Heart left ventricle (tissue), 16 donors: ENCODE results near the gene TMEM270. TPM values are rescaled to one million over a fixed set of nuclear protein-coding genes. Genes with fewer than 3 reads are reported as not detected.

Source experiments
- ATAC-seq, 4 donors: fragments of 200-7000 bp; cut with Tn5 transposase; one replicate each; pipeline ENCODE4 v1.9.1; 2020 to 2022; ENCODE audit warnings: moderate library complexity in 4 of 4, mild to moderate bottlenecking in 3 of 4, moderate number of reproducible peaks in 1 of 4
- DNase-seq, 5 donors: peaks; one replicate each; pipeline ENCODE4 v3.0.0-alpha.2; 2020
- H3K27ac ChIP-seq, 12 donors: fragments of 200-600 bp; sonication (generic) in 4 of 12; one replicate each; pipeline versions ENCODE4 v1.5.0 to v1.8.0; 2016 to 2022; ENCODE audit warnings: mild to moderate bottlenecking in 2 of 12
- H3K27me3 ChIP-seq, 9 donors: fragments of 200-600 bp; sonication (generic) in 2 of 9; one replicate each; pipeline versions ENCODE4 v1.5.1 to v1.8.0; 2016 to 2022; ENCODE audit warnings: mild to moderate bottlenecking in 3 of 9
- H3K36me3 ChIP-seq, 9 donors: fragments of 200-600 bp; sonication (generic) in 2 of 9; one replicate each; pipeline versions ENCODE4 v1.5.0 to v1.8.0; 2018 to 2022; ENCODE audit warnings: mild to moderate bottlenecking in 2 of 9
- H3K4me1 ChIP-seq, 12 donors: fragments of 200-600 bp; sonication (generic) in 4 of 12; one replicate each; pipeline versions ENCODE4 v1.5.0 to v1.8.0; 2016 to 2022; ENCODE audit warnings: mild to moderate bottlenecking in 3 of 12
- H3K4me3 ChIP-seq, 12 donors: fragments of 200-600 bp; sonication (generic) in 4 of 12; one replicate each; pipeline versions ENCODE4 v1.5.0 to v1.8.0; 2017 to 2022; ENCODE audit warnings: mild to moderate bottlenecking in 9 of 12, moderate library complexity in 4 of 12
- H3K9me3 ChIP-seq, 12 donors: fragments of 200-600 bp; sonication (generic) in 4 of 12; one replicate each; pipeline versions ENCODE4 v1.5.0 to v1.8.0; 2016 to 2022; ENCODE audit warnings: mild to moderate bottlenecking in 1 of 12
- POLR2A ChIP-seq, 2 donors: fragments of 450-650 bp; IDR thresholded peaks; one replicate each; pipeline ENCODE4 v1.6.1; 2017; ENCODE audit warnings: antibody characterized with exemption in 2 of 2, mild to moderate bottlenecking in 2 of 2, moderate library complexity in 2 of 2
- WGBS, 4 donors: extraction: QIAGEN DNeasy Blood & Tissue Kit in 2 of 4; methylation state at CpG; one replicate each; pipeline versions ENCODE4 v1.1.5 to v1.1.7; 2013 to 2018; 5-methylcytosine and 5-hydroxymethylcytosine counted together
- intact Hi-C, 10 donors: fragments of 100-400 bp; cut with DNase I; formaldehyde crosslinking; loops; one replicate each; pipeline versions ENCODE4 v1.11.1 to v1.14.2; 2022
- polyA plus RNA-seq, 2 donors: library from polyadenylated mRNA; stranded (reverse); fragments of 200-250 nt; gene quantifications; one replicate each; pipeline ENCODE4 v1.2.3, GENCODE V29; 2013
- total RNA-seq, 9 donors: library from RNA; depleted of rRNA in 2 of 9; stranded (reverse); fragments of >200 nt in 2 of 9; fragmentation: NEBNext Ultra II Directional in 3 of 9; extraction: Animal tissue kit (Norgen Biotek cat#: 25700) in 3 of 9; gene quantifications; one replicate each; pipeline versions ENCODE4 v1.1.0 to v1.2.4, GENCODE V29; 2016 to 2023
- TF ChIP-seq, protein P1 (sequence below), 12 donors: fragments of 200-600 bp; sonication (generic) in 4 of 12; IDR thresholded peaks; one replicate each; pipeline versions ENCODE4 v1.5.0 to v1.8.0; 2018 to 2022; ENCODE audit warnings: antibody characterized with exemption in 12 of 12, mild to moderate bottlenecking in 5 of 12
- donor health status: ischemic (EF 13 %, LVEDD 7.1; RV severe dilation, severe dysfunction).
- donor health status: healthy with polysubstance abuse.
- donor health status: DM: no; HTN: yes; CAD: no.
- donor health status: DM: no; HTN: no; CAD: no.
- donor health status: ischemic (EF 25% LVEDD 6.9; RV normal size, moderate dysfunction).
- donor health status: ischemic (EF 25% LVEDD 5.7; RV mildly dilated, moderate dysfunction).
- donor health status: healthy.
- donor health status: DM: yes; HTN: yes; CAD: no.
- donor health status: ischemic (EF 35%, LVEDD 5.7; RV mildly dilated, moderate dysfunction).
- donor health status: nonischemic (EF 11% LVEDD 7.7; RV severe dilation, severe dysfunction).
- donor health status: DM: yes; HTN: yes; CAD: no.
- donor health status: PGD.
- donor health status: ischemic (EF 29% LVEDD 5.4; RV normal size, mild dysfunction).
- donor health status: nonischemic (EF 23%, LVEDD 6.1; RV moderate dilation, normal function).

The TMEM270 gene
- total and polyA plus RNA-seq, 11 donors = not detected

DNA sequence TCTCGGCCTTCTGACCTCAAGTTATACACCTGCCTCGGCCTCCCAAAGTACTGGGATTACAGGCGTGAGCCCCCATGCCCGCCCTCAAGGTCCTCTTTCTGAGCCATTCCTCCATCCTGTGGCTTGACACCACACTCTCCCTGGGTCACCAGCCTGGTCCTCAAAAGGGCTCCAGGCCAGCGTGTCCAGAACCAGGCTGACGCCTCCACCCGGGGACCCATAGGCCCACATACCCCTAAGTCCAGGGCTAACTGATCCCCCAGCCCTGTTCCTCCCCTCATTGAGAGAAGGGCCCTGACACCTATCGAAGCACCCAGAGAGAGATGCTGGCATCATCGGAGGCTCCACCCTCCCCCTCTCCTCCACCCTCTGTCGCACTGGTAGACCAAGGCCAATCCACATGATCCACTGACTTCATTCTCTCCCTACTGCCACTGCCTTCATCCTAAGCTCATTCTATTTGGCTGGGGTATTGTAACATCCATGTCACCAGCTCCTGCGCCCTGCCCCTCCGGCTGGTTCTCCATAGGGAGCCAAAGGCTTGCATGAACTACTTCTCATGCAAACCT is 46.7 kb downstream of the TMEM270 start:
- intact Hi-C loops = no loop called here
- TF ChIP-seq, protein P1, sequence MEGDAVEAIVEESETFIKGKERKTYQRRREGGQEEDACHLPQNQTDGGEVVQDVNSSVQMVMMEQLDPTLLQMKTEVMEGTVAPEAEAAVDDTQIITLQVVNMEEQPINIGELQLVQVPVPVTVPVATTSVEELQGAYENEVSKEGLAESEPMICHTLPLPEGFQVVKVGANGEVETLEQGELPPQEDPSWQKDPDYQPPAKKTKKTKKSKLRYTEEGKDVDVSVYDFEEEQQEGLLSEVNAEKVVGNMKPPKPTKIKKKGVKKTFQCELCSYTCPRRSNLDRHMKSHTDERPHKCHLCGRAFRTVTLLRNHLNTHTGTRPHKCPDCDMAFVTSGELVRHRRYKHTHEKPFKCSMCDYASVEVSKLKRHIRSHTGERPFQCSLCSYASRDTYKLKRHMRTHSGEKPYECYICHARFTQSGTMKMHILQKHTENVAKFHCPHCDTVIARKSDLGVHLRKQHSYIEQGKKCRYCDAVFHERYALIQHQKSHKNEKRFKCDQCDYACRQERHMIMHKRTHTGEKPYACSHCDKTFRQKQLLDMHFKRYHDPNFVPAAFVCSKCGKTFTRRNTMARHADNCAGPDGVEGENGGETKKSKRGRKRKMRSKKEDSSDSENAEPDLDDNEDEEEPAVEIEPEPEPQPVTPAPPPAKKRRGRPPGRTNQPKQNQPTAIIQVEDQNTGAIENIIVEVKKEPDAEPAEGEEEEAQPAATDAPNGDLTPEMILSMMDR (IDR thresholded peaks at IDR 0.05) = no peak
- TF ChIP-seq POLR2A (IDR thresholded peaks at IDR 0.05) = no peak
- H3K9me3 ChIP-seq = no peaks in the 10 kb centered on the region
- peak in 1 of 4 donors; percentile 11 for ATAC-seq
- no peak for DNase-seq
- H3K4me1 ChIP-seq = peaks cover 0 to 7% (median 1%) of the 10 kb centered on the region in 12 donors
- no peak overlapping the region for H3K4me3 ChIP-seq
- no peaks in the 10 kb centered on the region for H3K27me3 ChIP-seq
- 92 to 96% (median 94%) methylated on average over 11 to 12 of the region's 12 CpGs for WGBS, 4 donors
- no peaks in the 10 kb centered on the region for H3K36me3 ChIP-seq
- H3K27ac ChIP-seq = no peak overlapping the region

- TF ChIP-seq, protein P1 (IDR thresholded peaks at IDR 0.05) = no peak
- no peak for TF ChIP-seq POLR2A (IDR thresholded peaks at IDR 0.05)
- Histone ChIP-seq H3K36me3 (no peaks in the 10 kb centered on the region), H3K4me1 (peaks cover 0 to 7% (median 1%) of the 10 kb centered on the region in 12 donors), H3K27ac (no peak overlapping the region), H3K27me3 (no peaks in the 10 kb centered on the region), H3K4me3 (no peak overlapping the region), H3K9me3 (no peaks in the 10 kb centered on the region)
- ATAC-seq = no peak
- WGBS, 4 donors = 92 to 94% (median 93%) methylated on average over 17 of the region's 17 CpGs
- DNase-seq = no peak
- intact Hi-C loops = no loop called here
These were observed 47.2 kb downstream of the TMEM270 start for GRCh38 chr7:73908123-73908611.

GRCh38 chr7:73909051-73909941 is 48.3 kb downstream of the TMEM270 start:
- peak overlapping the region in 1 of 12 donors; percentile 27 for H3K27ac ChIP-seq
- intact Hi-C loops = no loop called here
- no peaks in the 10 kb centered on the region for H3K9me3 ChIP-seq
- H3K27me3 ChIP-seq = no peaks in the 10 kb centered on the region
- WGBS, 4 donors = 38 to 45% (median 43%) methylated on average over 11 to 13 of the region's 13 CpGs
- H3K4me3 ChIP-seq = no peak overlapping the region
- DNase-seq (no peak), ATAC-seq (peak in 3 of 4 donors; percentile 33 to 49 (median 35))
- no peaks in the 10 kb centered on the region for H3K36me3 ChIP-seq
- peaks cover 0 to 7% (median 1%) of the 10 kb centered on the region in 12 donors for H3K4me1 ChIP-seq
- no peak for TF ChIP-seq POLR2A (IDR thresholded peaks at IDR 0.05)
- TF ChIP-seq, protein P1 (IDR thresholded peaks at IDR 0.05) = no peak

DNA sequence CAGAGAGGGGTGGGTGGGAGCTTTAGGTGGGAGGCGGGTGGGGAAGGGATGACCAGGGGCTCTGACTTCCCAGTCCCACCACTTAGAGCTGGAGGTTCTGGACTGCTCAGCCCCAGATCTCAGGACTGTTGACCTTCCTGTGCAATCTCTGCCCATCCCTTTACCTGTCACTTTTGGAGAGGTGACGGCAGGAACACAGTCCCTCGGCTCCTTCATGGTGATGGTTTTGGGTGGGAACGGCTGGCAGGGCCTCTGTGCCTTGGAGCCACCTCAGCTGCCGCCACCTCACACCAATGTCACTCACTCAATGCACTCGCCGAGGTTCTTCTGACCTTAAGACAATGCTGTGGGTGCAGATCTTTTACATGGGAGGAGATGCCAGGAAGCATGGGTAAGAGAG is 49.0 kb downstream of the TMEM270 start:
- peaks cover 0 to 7% (median 1%) of the 10 kb centered on the region in 12 donors for H3K4me1 ChIP-seq
- H3K27ac ChIP-seq = no peak overlapping the region
- WGBS, 4 donors = 83 to 94% (median 86%) methylated on average over 6 to 7 of the region's 7 CpGs
- no peak for ATAC-seq
- H3K4me3 ChIP-seq = no peak overlapping the region
- H3K9me3 ChIP-seq = no peaks in the 10 kb centered on the region
- TF ChIP-seq, protein P1 (IDR thresholded peaks at IDR 0.05) = no peak
- no peak for TF ChIP-seq POLR2A (IDR thresholded peaks at IDR 0.05)
- DNase-seq = no peak
- no peaks in the 10 kb centered on the region for H3K27me3 ChIP-seq
- H3K36me3 ChIP-seq = no peaks in the 10 kb centered on the region
- intact Hi-C loops = no loop called here
